ENCODE results near the gene FBXO34.

DNA sequence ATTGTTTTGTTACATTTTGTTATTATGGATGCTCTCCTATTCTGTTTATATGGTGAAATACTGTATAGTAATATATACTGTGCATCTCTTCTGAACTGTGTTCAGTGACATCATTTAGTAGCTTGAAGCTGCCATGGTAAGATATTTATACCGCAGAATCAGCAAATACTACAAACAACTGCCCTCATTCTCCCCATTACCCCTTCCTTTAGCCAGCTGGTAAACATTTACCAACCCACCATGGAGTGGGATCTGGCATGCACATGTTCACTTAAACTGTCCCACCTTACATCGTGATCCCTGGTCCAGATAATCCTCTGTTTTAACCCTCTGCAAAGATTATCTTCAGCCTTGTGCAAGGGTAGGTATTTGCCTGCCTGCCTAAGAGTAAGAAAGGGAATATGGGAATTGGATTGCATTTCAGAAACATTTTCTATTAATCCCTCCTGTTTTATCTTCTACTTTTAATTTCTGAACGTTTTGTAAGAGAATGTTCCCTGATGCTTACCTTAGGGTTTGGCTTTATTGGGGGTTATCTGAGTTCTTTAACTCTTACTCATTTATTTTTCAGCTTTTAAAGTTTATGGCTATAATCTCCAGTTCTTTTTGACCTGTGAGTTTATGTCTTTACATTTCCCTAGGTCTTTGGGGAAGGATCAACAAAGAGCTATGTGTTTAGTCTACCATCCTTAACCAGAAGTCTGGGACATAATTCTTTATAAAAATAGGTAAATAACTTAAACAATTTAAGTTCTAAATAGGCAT, 46.5 kb downstream of the FBXO34 start:
- TF ChIP-seq RFX5 (IDR thresholded peaks at IDR 0.05; ENCODE audit: low read depth, low read length) (no peak), RAD51 (IDR thresholded peaks at IDR 0.05) (no peak), CBX3 (IDR thresholded peaks at IDR 0.05; ENCODE audit: borderline replicate concordance, low read depth) (no peak)
- TF ChIP-seq, protein P1, sequence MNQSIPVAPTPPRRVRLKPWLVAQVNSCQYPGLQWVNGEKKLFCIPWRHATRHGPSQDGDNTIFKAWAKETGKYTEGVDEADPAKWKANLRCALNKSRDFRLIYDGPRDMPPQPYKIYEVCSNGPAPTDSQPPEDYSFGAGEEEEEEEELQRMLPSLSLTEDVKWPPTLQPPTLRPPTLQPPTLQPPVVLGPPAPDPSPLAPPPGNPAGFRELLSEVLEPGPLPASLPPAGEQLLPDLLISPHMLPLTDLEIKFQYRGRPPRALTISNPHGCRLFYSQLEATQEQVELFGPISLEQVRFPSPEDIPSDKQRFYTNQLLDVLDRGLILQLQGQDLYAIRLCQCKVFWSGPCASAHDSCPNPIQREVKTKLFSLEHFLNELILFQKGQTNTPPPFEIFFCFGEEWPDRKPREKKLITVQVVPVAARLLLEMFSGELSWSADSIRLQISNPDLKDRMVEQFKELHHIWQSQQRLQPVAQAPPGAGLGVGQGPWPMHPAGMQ (IDR thresholded peaks at IDR 0.05; ENCODE audit: borderline replicate concordance), result no peak
- TF ChIP-seq, protein P2, sequence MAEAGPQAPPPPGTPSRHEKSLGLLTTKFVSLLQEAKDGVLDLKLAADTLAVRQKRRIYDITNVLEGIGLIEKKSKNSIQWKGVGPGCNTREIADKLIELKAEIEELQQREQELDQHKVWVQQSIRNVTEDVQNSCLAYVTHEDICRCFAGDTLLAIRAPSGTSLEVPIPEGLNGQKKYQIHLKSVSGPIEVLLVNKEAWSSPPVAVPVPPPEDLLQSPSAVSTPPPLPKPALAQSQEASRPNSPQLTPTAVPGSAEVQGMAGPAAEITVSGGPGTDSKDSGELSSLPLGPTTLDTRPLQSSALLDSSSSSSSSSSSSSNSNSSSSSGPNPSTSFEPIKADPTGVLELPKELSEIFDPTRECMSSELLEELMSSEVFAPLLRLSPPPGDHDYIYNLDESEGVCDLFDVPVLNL (IDR thresholded peaks at IDR 0.05; ENCODE audit: low read depth, low read length), result no peak
- TF ChIP-seq, protein P3, sequence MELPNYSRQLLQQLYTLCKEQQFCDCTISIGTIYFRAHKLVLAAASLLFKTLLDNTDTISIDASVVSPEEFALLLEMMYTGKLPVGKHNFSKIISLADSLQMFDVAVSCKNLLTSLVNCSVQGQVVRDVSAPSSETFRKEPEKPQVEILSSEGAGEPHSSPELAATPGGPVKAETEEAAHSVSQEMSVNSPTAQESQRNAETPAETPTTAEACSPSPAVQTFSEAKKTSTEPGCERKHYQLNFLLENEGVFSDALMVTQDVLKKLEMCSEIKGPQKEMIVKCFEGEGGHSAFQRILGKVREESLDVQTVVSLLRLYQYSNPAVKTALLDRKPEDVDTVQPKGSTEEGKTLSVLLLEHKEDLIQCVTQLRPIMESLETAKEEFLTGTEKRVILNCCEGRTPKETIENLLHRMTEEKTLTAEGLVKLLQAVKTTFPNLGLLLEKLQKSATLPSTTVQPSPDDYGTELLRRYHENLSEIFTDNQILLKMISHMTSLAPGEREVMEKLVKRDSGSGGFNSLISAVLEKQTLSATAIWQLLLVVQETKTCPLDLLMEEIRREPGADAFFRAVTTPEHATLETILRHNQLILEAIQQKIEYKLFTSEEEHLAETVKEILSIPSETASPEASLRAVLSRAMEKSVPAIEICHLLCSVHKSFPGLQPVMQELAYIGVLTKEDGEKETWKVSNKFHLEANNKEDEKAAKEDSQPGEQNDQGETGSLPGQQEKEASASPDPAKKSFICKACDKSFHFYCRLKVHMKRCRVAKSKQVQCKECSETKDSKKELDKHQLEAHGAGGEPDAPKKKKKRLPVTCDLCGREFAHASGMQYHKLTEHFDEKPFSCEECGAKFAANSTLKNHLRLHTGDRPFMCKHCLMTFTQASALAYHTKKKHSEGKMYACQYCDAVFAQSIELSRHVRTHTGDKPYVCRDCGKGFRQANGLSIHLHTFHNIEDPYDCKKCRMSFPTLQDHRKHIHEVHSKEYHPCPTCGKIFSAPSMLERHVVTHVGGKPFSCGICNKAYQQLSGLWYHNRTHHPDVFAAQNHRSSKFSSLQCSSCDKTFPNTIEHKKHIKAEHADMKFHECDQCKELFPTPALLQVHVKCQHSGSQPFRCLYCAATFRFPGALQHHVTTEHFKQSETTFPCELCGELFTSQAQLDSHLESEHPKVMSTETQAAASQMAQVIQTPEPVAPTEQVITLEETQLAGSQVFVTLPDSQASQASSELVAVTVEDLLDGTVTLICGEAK (IDR thresholded peaks at IDR 0.05; ENCODE audit: borderline replicate concordance), result no peak
- TF ChIP-seq, protein P4, sequence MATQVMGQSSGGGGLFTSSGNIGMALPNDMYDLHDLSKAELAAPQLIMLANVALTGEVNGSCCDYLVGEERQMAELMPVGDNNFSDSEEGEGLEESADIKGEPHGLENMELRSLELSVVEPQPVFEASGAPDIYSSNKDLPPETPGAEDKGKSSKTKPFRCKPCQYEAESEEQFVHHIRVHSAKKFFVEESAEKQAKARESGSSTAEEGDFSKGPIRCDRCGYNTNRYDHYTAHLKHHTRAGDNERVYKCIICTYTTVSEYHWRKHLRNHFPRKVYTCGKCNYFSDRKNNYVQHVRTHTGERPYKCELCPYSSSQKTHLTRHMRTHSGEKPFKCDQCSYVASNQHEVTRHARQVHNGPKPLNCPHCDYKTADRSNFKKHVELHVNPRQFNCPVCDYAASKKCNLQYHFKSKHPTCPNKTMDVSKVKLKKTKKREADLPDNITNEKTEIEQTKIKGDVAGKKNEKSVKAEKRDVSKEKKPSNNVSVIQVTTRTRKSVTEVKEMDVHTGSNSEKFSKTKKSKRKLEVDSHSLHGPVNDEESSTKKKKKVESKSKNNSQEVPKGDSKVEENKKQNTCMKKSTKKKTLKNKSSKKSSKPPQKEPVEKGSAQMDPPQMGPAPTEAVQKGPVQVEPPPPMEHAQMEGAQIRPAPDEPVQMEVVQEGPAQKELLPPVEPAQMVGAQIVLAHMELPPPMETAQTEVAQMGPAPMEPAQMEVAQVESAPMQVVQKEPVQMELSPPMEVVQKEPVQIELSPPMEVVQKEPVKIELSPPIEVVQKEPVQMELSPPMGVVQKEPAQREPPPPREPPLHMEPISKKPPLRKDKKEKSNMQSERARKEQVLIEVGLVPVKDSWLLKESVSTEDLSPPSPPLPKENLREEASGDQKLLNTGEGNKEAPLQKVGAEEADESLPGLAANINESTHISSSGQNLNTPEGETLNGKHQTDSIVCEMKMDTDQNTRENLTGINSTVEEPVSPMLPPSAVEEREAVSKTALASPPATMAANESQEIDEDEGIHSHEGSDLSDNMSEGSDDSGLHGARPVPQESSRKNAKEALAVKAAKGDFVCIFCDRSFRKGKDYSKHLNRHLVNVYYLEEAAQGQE (IDR thresholded peaks at IDR 0.05; ENCODE audit: low read depth, low read length), result no peak

All from GM12878 (cell line).